ENCODE results near the gene ARID1A. TPM values are rescaled to one million over a fixed set of nuclear protein-coding genes. Genes with fewer than 3 reads are reported as not detected.

Gene ARID1A
- total and polyA plus RNA-seq, 2 donors (not counting 1 experiment from before 2014, with no cell fraction given) = 12.9 to 16.0 TPM

DNA sequence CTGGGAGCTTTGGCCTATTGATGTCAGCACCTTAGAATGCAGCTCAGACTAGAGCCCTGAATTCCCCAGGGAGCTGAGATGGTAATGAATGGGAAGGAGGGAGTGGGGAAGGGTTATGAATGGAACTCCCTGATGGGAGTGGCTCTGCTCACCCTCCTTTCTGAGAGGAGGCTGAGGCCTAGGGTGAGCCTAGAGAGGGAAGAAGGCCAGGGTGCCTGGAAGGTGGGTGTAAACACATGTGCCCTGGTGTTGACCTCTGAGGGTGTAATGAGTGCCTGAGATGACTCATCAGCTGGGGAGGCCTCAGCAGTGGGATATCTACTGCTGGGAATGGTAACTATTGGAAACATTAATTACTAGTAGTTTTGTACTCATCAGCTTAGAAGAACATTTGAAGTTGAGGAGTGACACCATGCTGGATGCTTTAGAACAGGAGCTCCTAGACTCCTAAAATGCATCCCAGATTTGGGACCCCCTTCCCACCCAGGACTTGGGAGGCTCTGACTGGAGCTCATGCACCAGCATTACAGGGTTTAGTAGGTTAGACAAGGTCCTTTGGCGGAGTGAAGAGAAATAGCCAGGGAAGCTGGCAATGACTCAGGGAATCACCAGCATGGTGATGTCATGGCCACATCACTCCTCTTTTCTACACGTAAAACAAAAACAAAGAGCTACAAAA is 76.0 kb downstream of the ARID1A start:
- Histone ChIP-seq H3K4me2 (ENCODE audit: extremely low read depth, insufficient read depth, low read length) (peak overlapping the region; percentile 85), H3K36me3 (ENCODE audit: control insufficient read depth, insufficient read depth, low read length) (peaks cover 24% of the 10 kb centered on the region), H3K27me3 (ENCODE audit: control insufficient read depth, insufficient read depth, low read length) (no peaks in the 10 kb centered on the region), H3K4me3 (replicated peaks in 1 of 4; ENCODE audit: control extremely low read depth in 1 of 4, insufficient read depth in 1 of 4, low read depth in 3 of 4, low read length in 4 of 4) (no peak overlapping the region), H3K79me2 (ENCODE audit: control insufficient read depth, insufficient read depth, low read length) (peaks cover 4% of the 10 kb centered on the region), H3K9ac (ENCODE audit: insufficient read depth, low read length) (peak overlapping the region; percentile 51), H4K20me1 (ENCODE audit: control insufficient read depth, extremely low read depth, insufficient read depth, low read length) (no peaks in the 10 kb centered on the region), H2AFZ (ENCODE audit: low read length) (no peak overlapping the region), H3K4me1 (ENCODE audit: control insufficient read depth, extremely low read depth, insufficient read depth, low read length) (peaks cover 43% of the 10 kb centered on the region), H3K9me3 (ENCODE audit: control insufficient read depth, insufficient read depth, low read depth, low read length) (no peaks in the 10 kb centered on the region), H3K27ac (ENCODE audit: insufficient read depth, low read length) (peak overlapping the region; percentile 98)
- TF ChIP-seq EZH2 (IDR thresholded peaks at IDR 0.05; ENCODE audit: low read length, missing control alignments) (no peak), CTCF (conservative IDR thresholded peaks at IDR 0.05 in 1 of 2, IDR thresholded peaks at IDR 0.05 in 1 of 2; ENCODE audit: low read depth in 1 of 2, low read length in 2 of 2) (no peak)
- peak; percentile 98 to 99 for DNase-seq (ENCODE audit: low read depth in 2 of 2)

DNA sequence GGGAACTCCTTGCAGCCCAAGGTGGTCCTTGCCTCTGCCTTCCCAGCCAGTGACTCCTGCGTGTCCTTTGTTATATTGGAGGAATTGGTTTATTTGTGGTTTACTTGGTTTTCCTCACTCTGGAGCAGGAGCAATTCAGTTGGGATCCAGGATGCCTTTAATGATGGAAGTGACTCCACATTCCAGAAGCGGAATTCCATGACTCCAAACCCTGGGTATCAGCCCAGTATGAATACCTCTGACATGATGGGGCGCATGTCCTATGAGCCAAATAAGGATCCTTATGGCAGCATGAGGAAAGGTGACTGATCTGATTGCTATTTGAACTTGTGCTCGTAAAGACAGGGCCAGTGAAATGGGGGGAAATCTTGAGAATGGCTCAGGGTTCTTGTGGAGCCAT is 76.9 kb downstream of the ARID1A start:
- H2AFZ ChIP-seq (ENCODE audit: low read length) = no peak overlapping the region
- H3K9me3 ChIP-seq (ENCODE audit: control insufficient read depth, insufficient read depth, low read depth, low read length) = no peaks in the 10 kb centered on the region
- H3K79me2 ChIP-seq (ENCODE audit: control insufficient read depth, insufficient read depth, low read length) = peaks cover 4% of the 10 kb centered on the region
- H3K27ac ChIP-seq (ENCODE audit: insufficient read depth, low read length) = peak overlapping the region; percentile 98
- no peak for TF ChIP-seq EZH2 (IDR thresholded peaks at IDR 0.05; ENCODE audit: low read length, missing control alignments)
- no peak for TF ChIP-seq CTCF (conservative IDR thresholded peaks at IDR 0.05 in 1 of 2, IDR thresholded peaks at IDR 0.05 in 1 of 2; ENCODE audit: low read depth in 1 of 2, low read length in 2 of 2)
- H3K4me1 ChIP-seq (ENCODE audit: control insufficient read depth, extremely low read depth, insufficient read depth, low read length) = peaks cover 41% of the 10 kb centered on the region
- H4K20me1 ChIP-seq (ENCODE audit: control insufficient read depth, extremely low read depth, insufficient read depth, low read length) = no peaks in the 10 kb centered on the region
- peak overlapping the region; percentile 85 for H3K4me2 ChIP-seq (ENCODE audit: extremely low read depth, insufficient read depth, low read length)
- H3K9ac ChIP-seq (ENCODE audit: insufficient read depth, low read length) = peak overlapping the region; percentile 51
- peak; percentile 91 to 100 for DNase-seq (ENCODE audit: low read depth in 2 of 2)
- H3K36me3 ChIP-seq (ENCODE audit: control insufficient read depth, insufficient read depth, low read length) = peaks cover 24% of the 10 kb centered on the region
- no peak overlapping the region for H3K4me3 ChIP-seq (replicated peaks in 1 of 4; ENCODE audit: control extremely low read depth in 1 of 4, insufficient read depth in 1 of 4, low read depth in 3 of 4, low read length in 4 of 4)
- H3K27me3 ChIP-seq (ENCODE audit: control insufficient read depth, insufficient read depth, low read length) = no peaks in the 10 kb centered on the region

DNA sequence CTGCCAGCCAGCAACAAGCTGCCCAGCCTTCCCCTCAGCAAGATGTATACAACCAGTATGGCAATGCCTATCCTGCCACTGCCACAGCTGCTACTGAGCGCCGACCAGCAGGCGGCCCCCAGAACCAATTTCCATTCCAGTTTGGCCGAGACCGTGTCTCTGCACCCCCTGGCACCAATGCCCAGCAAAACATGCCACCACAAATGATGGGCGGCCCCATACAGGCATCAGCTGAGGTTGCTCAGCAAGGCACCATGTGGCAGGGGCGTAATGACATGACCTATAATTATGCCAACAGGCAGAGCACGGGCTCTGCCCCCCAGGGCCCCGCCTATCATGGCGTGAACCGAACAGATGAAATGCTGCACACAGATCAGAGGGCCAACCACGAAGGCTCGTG is 78.6 kb downstream of the ARID1A start:
- Histone ChIP-seq H3K27ac (ENCODE audit: insufficient read depth, low read length) (peak overlapping the region; percentile 98), H3K36me3 (ENCODE audit: control insufficient read depth, insufficient read depth, low read length) (peaks cover 25% of the 10 kb centered on the region), H3K79me2 (ENCODE audit: control insufficient read depth, insufficient read depth, low read length) (peaks cover 7% of the 10 kb centered on the region)

More for the DNA sequence above, 78.6 kb downstream of the ARID1A start:
- Histone ChIP-seq H3K4me2 (ENCODE audit: extremely low read depth, insufficient read depth, low read length) (no peak overlapping the region), H3K9me3 (ENCODE audit: control insufficient read depth, insufficient read depth, low read depth, low read length) (no peaks in the 10 kb centered on the region), H3K4me1 (ENCODE audit: control insufficient read depth, extremely low read depth, insufficient read depth, low read length) (peaks cover 28% of the 10 kb centered on the region), H2AFZ (ENCODE audit: low read length) (no peak overlapping the region), H3K27me3 (ENCODE audit: control insufficient read depth, insufficient read depth, low read length) (no peaks in the 10 kb centered on the region), H4K20me1 (ENCODE audit: control insufficient read depth, extremely low read depth, insufficient read depth, low read length) (no peaks in the 10 kb centered on the region), H3K9ac (ENCODE audit: insufficient read depth, low read length) (no peak overlapping the region), H3K4me3 (replicated peaks in 1 of 4; ENCODE audit: control extremely low read depth in 1 of 4, insufficient read depth in 1 of 4, low read depth in 3 of 4, low read length in 4 of 4) (no peak overlapping the region)
- DNase-seq (ENCODE audit: low read depth in 2 of 2) = no peak
- TF ChIP-seq EZH2 (IDR thresholded peaks at IDR 0.05; ENCODE audit: low read length, missing control alignments) = no peak
- no peak for TF ChIP-seq CTCF (conservative IDR thresholded peaks at IDR 0.05 in 1 of 2, IDR thresholded peaks at IDR 0.05 in 1 of 2; ENCODE audit: low read depth in 1 of 2, low read length in 2 of 2)
